ENCODE data around the gene FNIP2.

The FNIP2 gene

GRCh38 chr4:158811704-158812103, 42.9 kb downstream of the FNIP2 start:
- H3K27ac Mint-ChIP-seq: peak overlapping the region; percentile 78
- H3K27me3 Mint-ChIP-seq: no peaks in the 10 kb centered on the region
- peak overlapping the region; percentile 15 for H3K4me3 Mint-ChIP-seq
- H3K9me3 Mint-ChIP-seq: no peaks in the 10 kb centered on the region
- H3K4me1 Mint-ChIP-seq (ENCODE audit: low read depth): peaks cover 48% of the 10 kb centered on the region
- H3K36me3 Mint-ChIP-seq (ENCODE audit: low read depth): no peaks in the 10 kb centered on the region

GRCh38 chr4:158812133-158812532, 43.3 kb downstream of the FNIP2 start:
- peaks cover 52% of the 10 kb centered on the region for H3K4me1 Mint-ChIP-seq (ENCODE audit: low read depth)
- H3K4me3 Mint-ChIP-seq: peak overlapping the region; percentile 15
- H3K27ac Mint-ChIP-seq: peak overlapping the region; percentile 78
- H3K27me3 Mint-ChIP-seq: no peaks in the 10 kb centered on the region
- no peaks in the 10 kb centered on the region for H3K36me3 Mint-ChIP-seq (ENCODE audit: low read depth)
- no peaks in the 10 kb centered on the region for H3K9me3 Mint-ChIP-seq

DNA sequence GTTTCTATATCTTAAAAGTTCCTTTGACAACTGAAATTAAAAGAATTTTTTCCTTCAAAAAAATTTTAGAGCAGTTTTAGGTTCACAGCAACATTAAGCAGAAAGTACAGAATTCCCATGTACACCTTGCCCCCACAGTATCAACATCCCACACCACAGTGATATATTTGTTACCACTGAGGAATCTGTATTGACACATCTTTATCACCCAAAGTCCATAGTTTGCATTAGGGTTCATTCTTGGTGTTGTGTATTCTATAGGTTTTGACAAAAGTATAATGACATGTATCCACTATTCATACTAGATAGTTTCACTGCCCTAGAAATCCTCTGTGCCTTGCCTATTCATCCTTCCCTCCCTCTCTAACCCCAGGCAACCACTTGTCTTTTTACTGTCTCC, 43.7 kb downstream of the FNIP2 start:
- H3K4me3 Mint-ChIP-seq: no peak overlapping the region
- H3K27ac Mint-ChIP-seq: no peak overlapping the region
- H3K4me1 Mint-ChIP-seq (ENCODE audit: low read depth): peaks cover 56% of the 10 kb centered on the region
- no peaks in the 10 kb centered on the region for H3K9me3 Mint-ChIP-seq
- no peaks in the 10 kb centered on the region for H3K36me3 Mint-ChIP-seq (ENCODE audit: low read depth)
- H3K27me3 Mint-ChIP-seq: no peaks in the 10 kb centered on the region

DNA sequence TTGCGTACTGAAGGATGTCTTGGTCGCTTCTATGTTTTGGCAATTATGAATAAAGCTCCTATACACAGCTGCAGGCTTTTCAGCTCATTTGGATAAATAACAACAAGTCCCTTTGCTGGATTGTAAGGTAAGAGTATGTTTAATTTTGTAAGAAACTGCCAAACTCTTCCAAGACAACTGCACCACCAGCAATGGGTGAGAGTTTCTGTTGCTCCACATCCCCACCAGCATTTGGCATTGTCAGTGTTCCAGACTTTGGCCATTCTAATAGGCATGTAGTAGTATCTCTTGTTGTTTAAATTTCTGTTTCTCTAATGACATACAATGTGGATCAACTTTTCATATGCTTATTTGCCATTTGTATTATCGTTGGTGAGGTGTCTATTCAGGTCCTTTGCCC, 44.3 kb downstream of the FNIP2 start:
- Mint-ChIP-seq H3K4me1 (ENCODE audit: low read depth) (peaks cover 62% of the 10 kb centered on the region), H3K9me3 (no peaks in the 10 kb centered on the region), H3K27ac (no peak overlapping the region), H3K4me3 (no peak overlapping the region), H3K27me3 (no peaks in the 10 kb centered on the region), H3K36me3 (ENCODE audit: low read depth) (no peaks in the 10 kb centered on the region)

DNA sequence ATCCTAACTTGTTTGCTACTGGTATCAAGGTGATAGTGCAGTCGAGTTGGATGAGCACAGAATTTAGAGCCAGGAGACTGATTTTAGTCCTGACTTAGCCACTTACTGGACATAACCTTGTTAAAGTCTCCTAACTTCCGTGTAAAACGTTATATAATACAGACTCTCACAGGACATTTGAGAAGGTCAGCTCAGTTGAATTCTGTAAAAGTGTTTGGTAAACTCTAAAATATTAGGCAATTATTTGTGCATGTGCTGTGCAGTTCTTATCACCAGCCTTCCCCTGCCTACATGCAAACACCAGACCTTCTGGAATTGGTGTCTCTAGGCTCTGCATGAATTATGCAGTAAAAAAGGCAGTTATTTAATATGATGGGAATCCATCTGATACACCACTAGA, 45.4 kb downstream of the FNIP2 start:
- Mint-ChIP-seq H3K9me3 (no peaks in the 10 kb centered on the region), H3K4me1 (ENCODE audit: low read depth) (peaks cover 61% of the 10 kb centered on the region), H3K27me3 (no peaks in the 10 kb centered on the region), H3K36me3 (ENCODE audit: low read depth) (no peaks in the 10 kb centered on the region), H3K4me3 (no peak overlapping the region), H3K27ac (no peak overlapping the region)

DNA sequence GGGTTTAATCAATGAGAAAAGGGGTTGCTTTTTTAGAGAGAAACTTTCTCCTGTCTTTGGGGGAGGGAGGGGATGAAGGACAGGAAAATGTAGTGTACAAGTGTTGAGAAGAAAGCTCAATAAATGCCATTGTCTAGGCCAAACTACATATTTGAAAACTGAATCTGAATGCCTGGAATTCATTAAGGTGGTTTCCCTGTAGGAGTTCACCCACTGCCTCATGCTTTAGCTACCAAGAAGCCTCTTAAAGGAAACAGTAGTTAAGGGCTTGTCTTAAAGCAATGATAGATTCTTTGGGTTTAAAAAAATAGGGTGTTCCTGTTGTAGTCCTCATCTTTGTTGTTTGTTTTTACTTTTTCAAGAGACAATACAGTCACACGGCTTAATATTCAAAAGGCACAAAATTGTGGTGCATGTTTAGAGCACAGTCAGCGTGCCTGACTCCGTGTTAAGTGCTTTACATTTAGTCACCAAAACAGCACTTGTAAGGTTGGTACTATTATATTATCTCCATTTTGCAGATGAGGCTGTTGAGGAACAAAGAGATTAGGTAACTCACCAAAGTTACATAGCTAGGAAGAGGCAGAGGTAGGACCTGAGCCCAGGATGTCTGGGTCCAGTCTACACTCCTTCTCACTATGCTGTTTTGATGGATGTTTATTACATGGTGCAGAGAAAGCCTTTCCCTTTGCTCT, 46.0 kb downstream of the FNIP2 start:
- peaks cover 61% of the 10 kb centered on the region for H3K4me1 Mint-ChIP-seq (ENCODE audit: low read depth)
- no peaks in the 10 kb centered on the region for H3K9me3 Mint-ChIP-seq
- H3K36me3 Mint-ChIP-seq (ENCODE audit: low read depth): no peaks in the 10 kb centered on the region
- H3K27me3 Mint-ChIP-seq: no peaks in the 10 kb centered on the region
- H3K27ac Mint-ChIP-seq: no peak overlapping the region
- H3K4me3 Mint-ChIP-seq: no peak overlapping the region

DNA sequence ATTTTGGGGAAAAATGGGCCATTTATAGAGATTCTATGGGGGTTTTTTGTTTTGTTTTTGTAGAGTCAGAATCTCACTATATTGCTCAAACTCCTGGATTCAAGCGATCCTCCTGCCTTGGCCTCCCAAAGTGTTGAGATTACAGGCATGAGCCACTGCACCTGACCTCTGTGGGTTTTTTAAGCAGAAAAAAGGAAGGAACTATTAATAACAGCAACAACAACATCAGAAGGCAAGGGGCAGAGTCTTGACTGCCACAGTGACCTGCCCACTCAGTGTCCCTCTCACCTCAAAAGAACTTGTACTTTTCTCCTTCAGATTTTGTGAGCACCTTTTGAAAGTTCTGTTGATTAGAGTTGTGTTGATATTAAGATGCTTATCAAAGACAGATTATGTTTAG, 48.1 kb downstream of the FNIP2 start:
- Mint-ChIP-seq H3K9me3 (no peaks in the 10 kb centered on the region), H3K27ac (peak overlapping the region; percentile 18), H3K36me3 (ENCODE audit: low read depth) (no peaks in the 10 kb centered on the region)

DNA sequence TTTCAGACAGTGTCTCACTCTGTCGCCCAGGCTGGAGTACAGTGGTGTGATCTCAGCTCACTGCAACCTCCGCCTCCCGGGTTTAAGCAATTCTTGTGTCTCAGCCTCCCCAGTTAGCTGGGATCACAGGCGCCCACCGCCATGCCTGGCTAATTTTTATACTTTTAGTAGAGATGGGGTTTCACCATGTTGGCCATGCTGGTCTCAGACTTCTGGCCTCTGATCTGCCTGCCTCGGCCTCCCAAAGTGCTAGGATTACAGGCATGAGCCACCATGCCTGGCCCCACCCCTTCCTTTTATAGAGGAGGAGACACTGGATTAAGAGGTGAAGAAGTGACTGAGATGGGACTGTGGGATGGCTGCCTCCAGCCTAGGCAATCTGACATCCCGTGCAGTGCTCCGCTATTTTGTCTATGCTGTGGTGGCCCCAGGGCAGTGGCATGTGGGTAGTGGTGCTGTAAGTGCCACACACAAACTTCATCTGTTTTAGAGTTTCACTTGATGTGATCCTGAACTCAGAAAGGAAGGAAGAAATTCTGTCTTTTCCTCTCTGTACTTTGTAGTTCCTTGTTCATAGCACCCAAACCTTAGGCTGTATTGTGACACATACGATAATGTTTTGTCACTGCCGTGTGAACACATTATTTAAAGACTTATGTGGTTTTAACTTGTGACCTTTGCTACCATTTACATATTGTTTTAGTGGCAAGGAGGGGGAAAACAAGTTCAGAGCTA, 48.9 kb downstream of the FNIP2 start:
- Mint-ChIP-seq H3K36me3 (ENCODE audit: low read depth) (no peaks in the 10 kb centered on the region), H3K4me3 (no peak overlapping the region), H3K27me3 (peaks cover 6% of the 10 kb centered on the region), H3K9me3 (no peaks in the 10 kb centered on the region), H3K27ac (no peak overlapping the region), H3K4me1 (ENCODE audit: low read depth) (peaks cover 53% of the 10 kb centered on the region)

More for the DNA sequence above, 48.1 kb downstream of the FNIP2 start:
- Mint-ChIP-seq H3K4me3 (no peak overlapping the region), H3K4me1 (ENCODE audit: low read depth) (peaks cover 59% of the 10 kb centered on the region), H3K27me3 (peaks cover 6% of the 10 kb centered on the region)

DNA sequence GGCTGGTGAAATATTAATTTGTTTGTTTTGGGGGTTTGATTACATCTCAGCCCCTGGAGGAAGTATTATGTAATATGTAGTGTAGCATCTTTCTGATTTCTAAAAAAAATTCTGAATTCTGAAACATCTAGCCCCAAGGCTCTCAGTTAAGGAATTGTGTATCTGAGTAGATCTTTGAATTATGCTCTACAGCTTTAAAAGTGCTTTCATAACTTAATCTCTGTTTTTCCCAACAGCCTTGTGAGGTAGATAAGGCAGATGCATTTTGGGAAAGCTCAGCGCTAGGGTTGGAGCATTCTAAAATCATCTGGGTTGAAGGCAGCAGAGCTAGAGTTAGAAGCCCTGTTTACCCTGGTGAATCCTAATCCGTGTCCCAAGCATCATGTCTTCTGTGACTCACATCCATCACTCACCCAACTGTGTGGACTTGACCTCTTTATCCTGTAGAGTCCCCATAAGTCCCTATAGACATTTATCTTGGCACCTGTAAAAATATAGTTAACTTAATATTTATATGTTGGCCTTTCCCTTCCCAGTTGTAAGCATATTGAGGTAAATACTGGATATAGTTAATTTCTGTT, 49.8 kb downstream of the FNIP2 start:
- no peaks in the 10 kb centered on the region for H3K9me3 Mint-ChIP-seq
- H3K4me3 Mint-ChIP-seq: no peak overlapping the region
- H3K4me1 Mint-ChIP-seq (ENCODE audit: low read depth): peaks cover 55% of the 10 kb centered on the region
- H3K27ac Mint-ChIP-seq: no peak overlapping the region
- no peaks in the 10 kb centered on the region for H3K36me3 Mint-ChIP-seq (ENCODE audit: low read depth)
- H3K27me3 Mint-ChIP-seq: peaks cover 6% of the 10 kb centered on the region

- peaks cover 6% of the 10 kb centered on the region for H3K27me3 Mint-ChIP-seq
- H3K4me1 Mint-ChIP-seq (ENCODE audit: low read depth): peaks cover 69% of the 10 kb centered on the region
- H3K36me3 Mint-ChIP-seq (ENCODE audit: low read depth): peaks cover 3% of the 10 kb centered on the region
- no peak overlapping the region for H3K4me3 Mint-ChIP-seq
- peak overlapping the region; percentile 36 for H3K27ac Mint-ChIP-seq
- H3K9me3 Mint-ChIP-seq: no peaks in the 10 kb centered on the region
These were observed 51.3 kb downstream of the FNIP2 start for GRCh38 chr4:158819942-158820786.

DNA sequence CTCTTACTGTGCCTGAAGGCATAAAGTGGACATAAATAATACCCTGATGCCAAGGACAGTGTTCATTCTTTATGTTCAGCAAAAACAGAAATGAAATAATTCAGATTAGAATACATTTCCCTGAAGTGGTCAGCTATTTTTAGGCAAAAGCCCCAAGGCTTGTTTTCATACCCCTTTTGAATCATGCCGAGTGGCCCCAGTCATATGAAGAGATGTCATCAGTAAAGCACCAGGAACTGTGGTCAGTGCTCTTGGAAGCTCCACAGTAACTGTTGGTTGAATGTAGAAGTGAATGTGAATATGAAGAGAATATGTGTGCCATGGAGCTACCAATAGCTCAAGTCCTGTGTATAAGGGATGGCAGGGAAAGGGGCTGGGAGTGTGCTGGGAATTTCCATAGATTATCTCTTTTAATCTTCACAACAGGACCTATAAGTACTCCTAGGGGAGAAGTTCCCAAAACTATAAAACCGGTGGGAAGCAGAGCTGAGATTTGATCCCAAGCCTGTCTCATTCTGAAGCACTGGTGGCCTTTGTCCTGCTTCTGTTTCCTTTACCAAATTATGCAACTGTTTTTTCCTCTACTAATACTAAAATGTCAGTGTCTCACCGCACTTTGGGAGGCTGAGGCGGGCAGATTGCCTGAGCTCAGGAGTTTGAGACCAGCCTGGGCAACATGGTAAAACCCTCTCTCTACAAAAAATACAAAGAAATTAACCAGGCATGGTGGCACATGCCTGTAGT, 52.6 kb downstream of the FNIP2 start:
- Mint-ChIP-seq H3K36me3 (ENCODE audit: low read depth) (peaks cover 6% of the 10 kb centered on the region), H3K27me3 (peaks cover 6% of the 10 kb centered on the region), H3K27ac (peak overlapping the region; percentile 61), H3K9me3 (no peaks in the 10 kb centered on the region), H3K4me3 (no peak overlapping the region), H3K4me1 (ENCODE audit: low read depth) (peaks cover 81% of the 10 kb centered on the region)

DNA sequence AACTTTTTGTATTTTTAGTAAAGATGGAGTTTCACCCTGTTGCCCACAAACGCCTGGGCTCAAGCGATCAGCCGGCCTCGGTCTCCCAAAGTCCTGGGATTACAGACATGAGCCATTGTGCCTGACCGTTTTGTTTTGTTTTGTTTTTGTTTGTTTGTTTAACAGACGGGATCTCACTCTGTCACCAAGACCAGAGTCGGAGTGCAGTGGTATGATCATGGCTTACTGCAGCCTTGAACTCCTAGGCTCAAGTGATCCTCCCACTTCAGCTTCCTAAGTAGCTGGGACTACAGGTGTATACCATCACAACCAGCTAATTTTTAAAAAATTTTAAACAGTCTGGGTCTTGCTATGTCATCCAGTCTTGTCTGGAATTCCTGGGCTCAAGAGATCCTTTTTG, 53.5 kb downstream of the FNIP2 start:
- Mint-ChIP-seq H3K27ac (no peak overlapping the region), H3K4me3 (no peak overlapping the region), H3K9me3 (no peaks in the 10 kb centered on the region), H3K4me1 (ENCODE audit: low read depth) (peaks cover 84% of the 10 kb centered on the region), H3K27me3 (peaks cover 6% of the 10 kb centered on the region), H3K36me3 (ENCODE audit: low read depth) (peaks cover 11% of the 10 kb centered on the region)

DNA sequence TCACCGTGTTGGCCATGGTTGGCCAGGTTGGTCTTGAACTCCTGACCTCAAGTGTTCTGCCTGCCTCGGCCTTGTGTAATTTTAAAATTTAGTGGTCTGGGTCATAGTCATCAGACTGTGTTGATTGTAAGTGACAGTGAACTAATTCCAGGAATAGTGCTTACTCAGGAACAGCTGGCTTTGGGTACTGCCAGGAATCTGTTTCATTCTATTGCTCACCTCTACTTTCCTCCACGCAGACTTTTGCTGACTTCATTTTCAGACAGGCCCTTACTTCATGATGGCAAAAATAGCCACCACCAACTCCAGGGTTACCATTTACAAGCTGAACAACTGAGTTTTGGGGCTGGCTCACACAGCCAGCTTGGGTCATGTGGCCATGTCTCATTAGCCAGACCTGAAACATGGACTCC, 54.6 kb downstream of the FNIP2 start:
- Mint-ChIP-seq H3K9me3 (no peaks in the 10 kb centered on the region), H3K4me1 (ENCODE audit: low read depth) (peaks cover 77% of the 10 kb centered on the region), H3K4me3 (no peak overlapping the region), H3K36me3 (ENCODE audit: low read depth) (peaks cover 11% of the 10 kb centered on the region), H3K27ac (no peak overlapping the region), H3K27me3 (peaks cover 6% of the 10 kb centered on the region)
